ENCODE results near the gene FOXB1. TPM values are rescaled to one million over a fixed set of nuclear protein-coding genes. Genes with fewer than 3 reads are reported as not detected.
A peak's percentile ranks its signal among the peaks of the same experiment; 100 is the strongest.

Gene FOXB1
- total and polyA plus RNA-seq, 2 experiments from 2014 or later: 4.7 to 6.7 TPM

- Histone ChIP-seq H3K4me1 (ENCODE audit: insufficient read depth) (peaks cover 45% of the 10 kb centered on the region), H3K27me3 (ENCODE audit: insufficient read depth) (peaks cover 47% of the 10 kb centered on the region), H2AFZ (no peak overlapping the region), H3K9me2 (ENCODE audit: insufficient read depth) (no peaks in the 10 kb centered on the region), H3F3A (replicated peaks; ENCODE audit: low read depth) (peaks cover 29% of the 10 kb centered on the region), H3K27ac (ENCODE audit: low read depth) (peak overlapping the region; percentile 82), H3K4me2 (peak overlapping the region; percentile 94), H4K20me1 (replicated peaks; ENCODE audit: insufficient read depth) (no peaks in the 10 kb centered on the region), H3K4me3 (peak overlapping the region; percentile 82), H3K36me3 (ENCODE audit: insufficient read depth) (no peaks in the 10 kb centered on the region), H3K79me2 (replicated peaks; ENCODE audit: insufficient read depth) (peaks cover 5% of the 10 kb centered on the region)
- Mint-ChIP-seq H3K4me3 (peak overlapping the region; percentile 79), H3K36me3 (ENCODE audit: low read depth) (no peaks in the 10 kb centered on the region), H3K9me3 (no peaks in the 10 kb centered on the region), H3K4me1 (peaks cover 61% of the 10 kb centered on the region), H3K27ac (no peak overlapping the region), H3K27me3 (ENCODE audit: insufficient read depth, low read depth, poor library complexity) (peaks cover 61% of the 10 kb centered on the region)
- TF ChIP-seq JUNB (IDR thresholded peaks at IDR 0.05; ENCODE audit: unreplicated experiment) (no peak), CREB1 (CRISPR knock-in tag; IDR thresholded peaks at IDR 0.05; ENCODE audit: low read depth) (no peak), ZNF462 (CRISPR knock-in tag; IDR thresholded peaks at IDR 0.05) (no peak), EZH2phosphoT487 (IDR thresholded peaks at IDR 0.05; ENCODE audit: unreplicated experiment) (no peak)
- TF ChIP-seq, protein P1, sequence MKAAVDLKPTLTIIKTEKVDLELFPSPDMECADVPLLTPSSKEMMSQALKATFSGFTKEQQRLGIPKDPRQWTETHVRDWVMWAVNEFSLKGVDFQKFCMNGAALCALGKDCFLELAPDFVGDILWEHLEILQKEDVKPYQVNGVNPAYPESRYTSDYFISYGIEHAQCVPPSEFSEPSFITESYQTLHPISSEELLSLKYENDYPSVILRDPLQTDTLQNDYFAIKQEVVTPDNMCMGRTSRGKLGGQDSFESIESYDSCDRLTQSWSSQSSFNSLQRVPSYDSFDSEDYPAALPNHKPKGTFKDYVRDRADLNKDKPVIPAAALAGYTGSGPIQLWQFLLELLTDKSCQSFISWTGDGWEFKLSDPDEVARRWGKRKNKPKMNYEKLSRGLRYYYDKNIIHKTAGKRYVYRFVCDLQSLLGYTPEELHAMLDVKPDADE (IDR thresholded peaks at IDR 0.05): no peak
- ATAC-seq: peak; percentile 1
- peak; percentile 64 for DNase-seq (ENCODE audit: low spot score)
Observed at GRCh38 chr15:59996298-59997041, 7.6 kb upstream of the FOXB1 start.
